Activated CD4-positive, alpha-beta T cell treated with anti-CD3 and anti-CD28 coated beads for 24 hours (primary cell): ENCODE results near the gene VSTM2B.
"Not testable (repeated sequence)": the region's sequence is repeated elsewhere in the genome, so short reads cannot be mapped to it uniquely, and the experiment has no call there.

Experiments used
- DNase-seq, 2 donors: peaks; one replicate each; pipeline ENCODE4 v3.0.0-alpha.2; 2020; ENCODE audit warnings: low read depth in 2 of 2

The VSTM2B gene

DNA sequence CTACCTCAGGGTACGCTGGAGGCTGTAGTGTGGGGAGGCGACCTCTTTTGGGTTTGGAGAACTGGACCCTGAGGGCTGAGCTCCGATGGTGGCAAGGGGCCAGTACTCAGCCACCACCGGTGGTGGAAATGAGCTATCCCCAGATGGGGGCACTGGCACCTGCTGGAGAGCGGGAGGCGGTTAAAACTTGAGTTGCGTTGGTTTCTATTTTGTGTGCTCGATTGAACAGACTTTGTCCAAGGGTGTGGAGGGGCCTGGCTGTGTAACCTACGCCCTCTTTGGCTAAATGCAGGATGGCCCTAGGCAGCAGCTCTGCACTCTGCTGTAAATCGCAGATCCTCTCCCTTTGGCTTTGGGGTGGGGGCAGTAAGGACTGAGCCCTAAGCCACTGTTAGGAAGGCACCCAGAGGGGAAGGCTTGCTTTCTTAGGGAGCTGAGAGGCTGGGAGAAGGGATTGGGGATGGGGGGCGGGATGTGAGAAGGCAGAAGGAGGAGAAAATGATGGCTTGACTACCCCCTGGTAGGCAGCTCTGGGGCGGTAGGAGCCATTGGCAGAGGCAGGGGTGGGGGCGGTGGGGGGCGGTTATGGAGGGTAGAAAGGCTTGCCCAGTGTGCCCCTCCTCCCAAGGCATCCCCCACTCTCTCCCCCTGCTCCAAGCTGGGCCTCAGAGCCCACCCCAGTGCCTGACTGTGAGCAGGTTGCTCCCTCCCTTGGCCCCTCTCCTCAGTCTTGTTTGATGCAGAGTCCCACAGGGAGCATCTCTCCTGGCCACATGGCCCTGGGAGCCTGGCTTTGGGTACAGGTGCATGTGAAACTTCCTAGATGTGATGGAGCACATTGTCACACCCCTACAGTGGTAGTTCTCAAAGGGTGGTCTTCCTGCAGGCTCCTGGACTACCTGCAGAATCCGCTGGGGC is 5.0 kb downstream of the VSTM2B start:
- no peak for DNase-seq

DNA sequence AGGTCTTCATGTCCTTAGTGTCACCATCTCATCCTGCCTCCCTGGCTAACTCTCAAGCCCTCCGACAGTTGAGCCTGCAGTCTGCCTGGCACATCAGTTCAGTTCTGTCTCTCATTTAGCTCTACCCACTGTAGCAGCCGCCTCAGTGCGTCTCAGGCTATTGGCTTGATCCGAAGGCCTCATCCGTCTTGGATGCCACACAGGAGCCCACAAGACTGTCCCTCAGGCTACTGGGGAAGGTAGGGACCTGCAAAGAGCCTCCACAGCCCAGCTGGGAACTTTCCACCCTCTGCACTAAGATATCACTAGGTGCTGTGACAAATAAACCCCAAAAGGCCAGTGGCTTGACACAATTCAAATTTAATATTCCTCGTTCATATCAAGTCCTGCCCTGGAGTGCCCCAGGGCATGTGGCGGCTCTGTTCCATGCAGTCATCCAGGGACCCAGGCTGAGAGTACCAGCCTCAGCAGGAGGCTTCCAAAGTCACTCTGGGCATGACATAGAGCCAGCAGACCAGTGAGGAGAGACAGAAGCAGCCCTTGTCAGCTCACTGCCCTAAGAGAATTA is 5.7 kb downstream of the VSTM2B start:
- no peak for DNase-seq

DNA sequence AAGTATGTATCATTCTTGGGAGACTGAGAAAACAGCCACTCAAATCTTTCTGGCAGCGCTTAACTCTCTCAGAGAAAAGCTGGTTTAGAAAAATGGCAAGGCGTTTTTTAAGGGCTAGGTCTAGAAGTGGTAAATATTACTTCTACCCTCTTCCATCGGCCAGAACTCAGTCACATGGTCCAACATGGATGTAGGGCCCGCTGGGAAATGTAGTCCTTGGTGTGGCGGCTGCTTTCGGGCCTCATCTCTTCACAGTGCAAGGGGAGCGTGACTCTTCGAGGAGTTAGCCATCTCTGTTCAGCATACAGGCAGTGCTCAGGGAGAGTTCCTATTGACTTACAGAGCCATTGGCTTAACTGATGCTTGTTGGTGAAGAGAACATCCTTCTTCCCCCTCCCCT is 6.3 kb downstream of the VSTM2B start:
- no peak for DNase-seq

DNA sequence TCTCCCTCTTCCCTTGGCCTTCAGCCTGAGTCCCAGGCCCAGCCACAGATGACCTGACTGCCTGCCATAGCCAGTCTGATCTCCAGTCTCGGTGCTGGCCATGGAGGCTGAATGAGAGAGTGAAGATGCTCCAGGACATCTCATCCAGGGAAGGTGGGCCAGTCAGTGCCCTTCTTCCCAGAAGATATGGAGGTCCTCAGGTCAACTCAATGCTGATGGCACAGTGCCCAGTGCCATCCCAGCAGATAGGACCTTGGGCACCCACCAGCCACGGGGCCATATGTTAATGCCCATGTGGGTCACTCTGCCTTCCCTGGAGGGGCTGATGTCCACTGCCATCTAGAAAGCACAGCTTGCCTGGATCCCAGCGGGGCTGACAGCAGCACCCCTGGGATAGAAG is 7.2 kb downstream of the VSTM2B start:
- no peak for DNase-seq

DNA sequence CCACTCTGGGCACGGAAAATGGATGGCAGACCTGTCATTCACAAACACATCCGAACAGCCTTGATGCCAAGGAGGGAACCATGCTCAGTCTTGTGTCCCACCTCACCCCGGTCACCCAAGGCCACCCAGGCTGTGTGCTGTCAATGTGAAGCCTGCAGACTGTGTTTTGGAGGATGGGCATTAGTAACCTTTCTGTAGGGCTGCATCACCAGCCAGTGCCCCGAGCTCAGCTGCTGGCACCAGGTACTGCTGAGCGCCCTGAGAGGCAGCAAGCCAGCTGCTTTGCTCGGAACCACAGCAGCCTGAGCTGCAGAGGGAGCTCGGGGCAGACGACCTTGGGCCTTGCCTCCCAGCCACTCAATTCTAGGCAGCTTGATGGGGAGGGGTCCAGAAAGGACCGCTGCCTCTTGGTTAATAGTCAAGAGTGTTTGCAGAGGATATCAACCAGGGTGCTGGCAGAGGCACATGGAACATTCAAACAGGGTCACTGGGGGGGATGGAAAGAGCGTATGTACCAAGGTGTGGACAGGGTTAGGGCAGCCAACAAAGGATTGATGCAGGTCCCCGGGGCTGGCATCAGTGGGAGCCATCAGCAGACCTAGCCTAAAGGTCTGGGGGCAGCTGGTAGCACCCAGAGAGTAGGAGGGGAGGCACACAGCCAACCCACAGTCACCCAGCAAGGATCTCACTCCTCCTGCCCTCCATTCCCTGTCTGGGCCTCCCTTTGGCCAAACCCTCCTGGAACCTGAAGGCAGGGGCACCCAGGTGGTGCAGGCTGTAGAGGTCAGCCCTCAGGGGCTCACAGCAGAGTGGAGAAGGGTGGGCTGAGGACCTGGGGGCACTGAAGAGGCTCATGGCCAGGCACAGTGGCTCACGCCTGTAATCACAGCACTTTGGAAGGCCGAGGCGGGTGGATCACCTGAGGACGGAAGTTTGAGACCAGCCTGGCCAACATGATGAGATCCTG is 8.1 kb downstream of the VSTM2B start:
- no peak for DNase-seq

DNA sequence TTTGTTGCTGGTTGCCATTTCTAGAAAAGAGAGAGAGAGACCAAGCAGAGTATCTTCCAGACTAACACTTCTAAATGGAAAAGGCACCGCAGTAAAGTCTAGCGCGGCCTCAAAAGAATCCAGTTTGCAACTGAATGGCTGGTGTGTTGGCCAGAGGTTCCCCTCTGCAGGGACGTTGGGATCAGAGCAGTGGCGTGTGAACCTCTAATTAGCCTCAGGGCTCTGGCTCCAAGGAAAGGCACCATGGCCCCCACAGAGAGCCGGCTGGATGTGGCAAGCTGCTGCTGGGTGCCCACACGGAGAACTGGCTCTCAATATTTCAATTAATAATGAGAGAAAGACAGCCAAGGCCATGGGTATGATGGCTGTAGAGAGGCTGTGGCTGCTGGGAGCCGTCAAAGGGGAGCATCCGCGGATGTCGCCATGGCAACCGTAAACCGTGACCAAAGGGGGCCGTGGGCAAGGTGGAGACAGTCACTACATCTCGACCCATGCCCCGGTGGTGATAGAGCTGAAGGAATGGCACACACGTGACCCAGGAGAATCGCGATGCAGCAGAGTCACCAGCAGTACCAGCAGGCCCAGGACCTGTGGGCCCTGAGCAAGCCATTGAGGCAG is 9.5 kb downstream of the VSTM2B start:
- no peak for DNase-seq

DNA sequence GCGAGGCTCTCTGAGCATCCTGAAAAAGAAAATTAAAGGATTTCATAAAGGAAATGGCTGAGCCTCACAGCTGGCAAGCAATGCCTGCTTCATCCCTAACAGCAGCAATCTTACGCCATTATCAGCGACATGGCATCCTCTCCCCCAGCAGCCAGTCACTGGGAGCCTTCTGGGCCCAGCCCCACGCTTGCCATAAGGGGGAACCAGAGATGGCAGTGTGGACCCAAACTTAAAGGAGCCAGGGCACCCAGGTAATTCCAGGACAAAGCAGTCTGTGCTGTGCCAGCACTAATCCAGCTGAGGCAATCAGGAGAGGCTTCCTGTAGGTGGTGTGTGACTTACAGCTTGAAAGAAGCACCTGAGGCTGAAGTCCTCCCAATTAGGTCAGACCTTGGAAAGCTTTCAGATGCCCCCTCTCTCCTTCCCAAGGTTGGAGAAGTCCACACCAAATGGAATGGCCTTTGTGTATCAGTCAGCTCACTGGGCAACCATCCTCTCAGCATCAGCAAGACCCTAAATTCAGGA is 10.3 kb downstream of the VSTM2B start:
- DNase-seq = no peak

DNA sequence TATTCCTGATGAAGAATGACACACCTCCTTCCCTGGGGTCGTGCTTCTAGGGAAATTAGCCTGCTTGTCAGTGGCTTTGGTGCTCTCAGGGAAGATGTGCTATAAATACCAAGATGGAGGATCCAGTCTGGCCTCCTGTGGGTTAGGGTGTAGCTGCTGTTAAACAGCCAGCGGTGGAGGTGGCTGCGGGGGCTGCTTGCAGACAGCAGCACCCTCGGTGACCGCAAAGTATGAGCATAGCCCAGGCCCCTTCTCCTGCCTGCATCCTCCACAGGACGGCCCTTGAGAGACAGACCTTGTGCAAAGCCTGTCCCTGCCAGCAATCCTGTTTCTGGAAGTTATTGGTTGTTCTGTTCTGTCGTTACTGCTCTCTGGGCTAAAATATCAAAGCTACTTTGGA is 11.4 kb downstream of the VSTM2B start:
- DNase-seq = no peak

DNA sequence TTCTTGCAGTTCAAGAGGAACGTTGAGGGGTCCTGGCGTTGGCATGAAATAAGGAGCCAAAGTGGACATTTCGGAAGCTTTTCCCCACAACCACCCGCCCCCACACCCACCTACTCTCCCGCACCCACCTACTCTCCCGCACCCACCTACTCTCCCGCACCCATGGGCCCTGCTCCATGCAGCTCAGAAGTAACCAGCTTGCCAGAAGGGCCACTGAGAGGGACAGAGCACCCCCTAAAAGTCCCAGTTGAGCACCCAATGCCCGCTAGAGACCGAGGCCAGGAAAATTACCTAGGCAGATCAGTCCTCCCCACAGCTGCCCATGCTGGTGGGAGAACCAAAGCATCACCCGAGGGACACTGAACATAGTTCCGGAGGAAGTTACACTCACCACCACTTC is 11.8 kb downstream of the VSTM2B start:
- no peak for DNase-seq

DNA sequence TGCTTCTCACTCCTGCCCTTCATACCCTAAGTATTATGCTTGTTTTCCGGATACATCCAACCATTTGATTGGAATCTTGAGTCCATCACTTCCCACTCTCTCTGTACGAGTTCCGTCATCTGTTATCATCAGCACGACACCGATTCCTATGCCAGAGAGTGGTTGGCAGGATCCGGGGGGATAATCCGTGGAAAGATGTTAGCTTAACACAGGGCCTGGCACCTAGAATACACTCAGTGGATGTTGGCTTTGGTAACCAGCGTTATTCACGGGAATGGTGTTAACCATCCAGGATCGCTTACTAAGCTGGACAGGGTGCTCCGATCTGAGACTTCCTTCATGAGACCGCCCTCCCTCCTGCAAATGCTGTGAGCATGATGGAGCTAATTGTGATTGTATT is 12.4 kb downstream of the VSTM2B start:
- no peak for DNase-seq

DNA sequence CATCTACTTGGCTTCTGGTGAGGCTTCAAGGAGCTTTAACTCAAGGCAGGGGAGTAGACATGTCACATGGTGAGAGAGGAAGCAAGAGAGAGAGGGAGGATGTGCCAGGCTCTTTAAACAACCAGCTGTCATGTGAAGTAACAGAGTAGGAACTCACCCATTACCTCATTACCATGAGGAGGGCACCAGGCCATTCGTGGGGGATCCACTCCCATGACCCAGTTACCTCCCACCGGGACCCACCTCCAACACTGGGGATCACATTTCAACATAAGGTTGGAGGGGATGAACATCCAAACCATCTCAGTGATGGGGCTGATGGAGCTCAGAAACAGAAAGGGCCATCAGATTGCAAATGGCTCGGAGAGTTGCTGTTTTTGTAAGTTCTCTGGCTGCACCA is 12.9 kb downstream of the VSTM2B start:
- DNase-seq = no peak

DNA sequence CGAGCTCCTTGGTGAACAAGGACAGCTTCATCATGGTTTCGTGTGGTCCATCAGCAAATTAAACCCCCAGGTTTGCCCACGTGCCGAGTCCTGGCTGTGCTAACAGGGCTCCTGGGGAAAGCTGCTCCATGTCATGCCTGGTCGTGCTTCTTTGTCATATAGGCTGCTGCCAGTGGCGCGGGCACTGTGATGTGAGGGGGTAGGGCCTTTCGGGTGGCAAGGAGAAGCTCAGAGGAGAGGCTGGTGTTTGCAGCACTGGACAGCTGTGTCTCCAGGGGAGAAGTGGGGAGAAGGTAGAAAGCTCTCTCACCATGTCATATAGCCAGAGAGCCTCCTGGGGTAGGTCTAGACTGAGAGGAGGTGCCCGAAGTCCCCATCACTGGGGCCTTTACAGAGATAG is 13.3 kb downstream of the VSTM2B start:
- no peak for DNase-seq

DNA sequence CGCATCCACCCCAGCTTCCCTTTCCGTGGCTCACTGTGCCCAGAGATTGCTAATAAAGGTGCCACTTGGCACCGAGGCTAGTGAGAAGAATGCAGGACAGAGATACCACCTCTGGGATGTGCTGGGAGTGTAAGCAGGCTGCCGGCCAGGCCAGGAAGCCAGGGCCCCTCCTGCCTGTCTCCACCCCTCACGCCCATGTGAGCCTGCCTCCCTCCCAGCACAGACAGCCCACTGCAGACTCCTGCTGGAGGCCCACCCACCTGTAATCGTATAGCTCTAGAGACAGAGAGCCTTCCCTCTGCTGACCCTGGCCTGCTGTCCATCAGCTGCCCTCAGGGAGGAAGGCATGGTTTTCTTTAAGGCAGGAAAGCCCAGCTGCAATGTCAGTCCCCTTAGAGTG is 13.9 kb downstream of the VSTM2B start:
- no peak for DNase-seq

DNA sequence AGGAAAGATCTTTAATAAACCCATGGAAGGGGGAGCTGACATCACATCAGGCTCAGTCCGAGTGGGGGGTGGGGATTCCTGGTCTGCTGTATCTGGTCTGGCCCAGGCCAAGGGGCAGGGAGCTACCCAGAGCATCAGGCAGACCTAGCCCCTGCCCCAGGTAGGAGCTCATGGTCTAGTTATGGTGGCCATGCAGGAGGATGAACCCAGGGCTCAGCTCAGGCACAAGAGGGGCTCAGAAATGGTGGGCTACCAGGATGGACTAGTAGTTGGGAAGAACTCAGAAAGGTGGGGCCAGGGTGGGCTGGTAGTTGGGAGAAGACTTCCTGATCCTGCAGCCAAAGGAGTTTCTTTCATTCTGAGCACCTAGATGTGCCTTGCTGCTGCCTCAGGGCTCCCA is 14.3 kb downstream of the VSTM2B start:
- DNase-seq = no peak

DNA sequence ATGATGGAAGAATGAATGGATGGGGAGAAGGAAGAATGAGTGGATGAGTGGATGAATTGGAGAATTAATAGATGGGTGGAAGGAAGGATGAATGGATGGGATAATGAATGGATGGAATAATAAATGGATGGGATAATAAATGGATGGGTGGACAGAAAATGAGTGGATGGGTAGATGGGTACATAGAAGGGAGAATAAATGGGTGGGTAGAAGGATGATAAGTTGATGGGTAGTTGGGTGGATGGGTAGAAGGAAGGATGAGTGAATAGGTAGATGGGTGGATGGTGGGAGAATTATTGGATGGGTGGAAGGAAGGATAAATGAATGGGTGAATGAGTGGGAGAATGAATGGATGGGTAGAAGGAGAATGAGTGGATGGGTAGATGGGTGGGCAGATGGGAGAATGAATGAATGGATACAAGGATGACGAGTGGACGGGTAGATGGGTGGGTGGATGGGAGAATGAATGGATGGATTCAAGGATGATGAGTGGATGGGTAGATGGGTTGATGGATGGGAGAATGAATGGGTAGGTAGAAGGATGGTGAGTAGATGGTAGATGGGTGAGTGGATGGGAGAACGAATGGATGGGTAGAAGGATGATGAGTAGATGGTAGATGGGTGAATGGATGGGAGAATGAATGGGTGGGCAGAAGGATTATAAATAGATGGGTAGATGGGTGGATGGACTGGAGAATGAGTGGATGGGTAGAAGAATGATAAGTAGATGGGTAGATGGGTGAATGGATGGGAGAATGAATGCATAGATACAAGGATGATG is 15.9 kb downstream of the VSTM2B start:
- no peak for DNase-seq

DNA sequence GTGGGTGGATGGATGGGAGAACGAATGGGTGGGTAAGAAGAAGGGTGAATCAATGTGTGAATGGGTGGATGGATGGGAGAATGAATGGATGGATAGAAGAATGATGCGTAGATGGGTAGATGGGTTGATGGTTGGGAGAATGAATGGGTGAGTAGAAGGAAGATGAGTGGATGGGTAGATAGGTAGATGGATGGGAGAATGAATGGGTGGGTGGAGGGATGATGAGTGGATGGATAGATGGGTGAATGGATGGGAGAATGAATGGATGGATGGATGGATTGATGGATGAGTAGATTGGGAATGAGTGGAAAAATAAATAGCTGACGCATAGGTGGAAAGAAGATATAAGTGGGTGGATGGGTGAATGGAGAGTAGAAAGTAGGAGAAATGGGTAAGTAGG is 16.5 kb downstream of the VSTM2B start:
- DNase-seq = no peak

DNA sequence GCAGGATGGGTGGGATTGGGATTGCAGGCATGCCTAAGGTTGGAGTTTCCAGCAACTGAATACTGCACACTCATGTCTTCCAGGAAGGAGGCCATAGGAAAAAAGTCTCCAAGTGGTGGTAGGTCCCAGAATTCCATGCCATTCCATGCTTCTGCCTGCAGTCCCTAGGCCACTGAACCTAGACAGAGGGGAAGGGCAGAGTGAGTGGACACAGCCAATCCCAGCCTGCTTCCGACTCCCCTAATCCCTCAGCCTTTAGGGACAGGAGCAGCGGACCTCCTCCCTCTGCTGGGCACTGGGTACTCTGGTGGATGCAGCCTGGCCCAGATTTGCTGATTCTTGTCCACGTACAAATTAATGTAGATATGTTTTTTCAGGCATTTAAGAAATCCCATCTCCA is 17.0 kb downstream of the VSTM2B start:
- no peak for DNase-seq

DNA sequence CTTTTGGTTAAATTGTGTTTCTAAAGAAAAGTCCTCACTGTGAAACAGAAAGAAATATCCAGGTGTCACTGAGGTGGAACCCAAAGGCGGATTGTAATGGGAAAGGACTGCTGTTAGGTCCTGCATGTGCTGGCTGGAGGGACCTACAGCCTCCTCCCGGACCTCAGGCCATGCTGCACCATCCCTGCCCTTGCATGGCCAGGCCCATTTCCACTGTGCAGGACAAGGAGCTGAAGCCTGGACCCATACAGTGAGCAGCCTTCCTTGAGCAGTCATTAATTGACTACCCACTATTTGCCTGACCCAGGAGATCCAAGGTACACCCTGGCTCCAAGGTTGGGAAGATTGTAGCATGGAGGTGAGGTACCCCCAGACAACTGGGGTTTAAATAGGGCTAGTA is 17.6 kb downstream of the VSTM2B start:
- DNase-seq = no peak

DNA sequence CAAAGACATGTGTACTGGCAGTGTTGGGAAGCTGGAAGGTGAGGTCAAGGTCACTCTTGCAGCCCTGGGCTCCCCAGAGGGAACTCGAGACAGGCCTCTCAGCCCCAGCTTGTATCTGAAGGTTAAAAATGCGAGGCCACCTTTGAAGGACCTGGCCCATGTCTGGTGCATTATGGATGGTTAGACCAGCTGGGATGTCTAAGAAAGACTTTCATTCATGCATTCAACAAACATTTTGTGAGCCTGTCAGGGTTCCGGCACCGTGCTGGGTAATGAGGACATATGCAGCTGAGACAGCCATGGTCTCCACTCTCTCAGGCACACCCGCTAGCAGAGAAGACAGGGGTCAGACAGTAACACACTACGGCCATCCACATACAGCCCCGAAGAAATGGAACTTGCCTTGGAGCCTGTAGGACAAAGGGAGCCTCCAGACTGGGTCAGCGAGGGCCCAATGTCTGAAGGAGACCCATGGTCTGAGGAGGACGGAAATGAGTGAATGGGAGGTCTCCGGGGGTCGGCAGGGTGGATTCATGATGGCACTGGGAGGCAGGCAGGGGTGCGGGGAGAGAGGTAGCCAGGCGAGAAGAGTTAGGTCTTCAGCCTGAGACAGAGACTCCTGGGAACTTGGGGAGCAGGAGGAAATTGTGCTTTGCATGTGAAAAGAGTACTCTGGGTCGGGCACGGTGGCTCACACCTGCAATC is 19.0 kb downstream of the VSTM2B start:
- no peak for DNase-seq

DNA sequence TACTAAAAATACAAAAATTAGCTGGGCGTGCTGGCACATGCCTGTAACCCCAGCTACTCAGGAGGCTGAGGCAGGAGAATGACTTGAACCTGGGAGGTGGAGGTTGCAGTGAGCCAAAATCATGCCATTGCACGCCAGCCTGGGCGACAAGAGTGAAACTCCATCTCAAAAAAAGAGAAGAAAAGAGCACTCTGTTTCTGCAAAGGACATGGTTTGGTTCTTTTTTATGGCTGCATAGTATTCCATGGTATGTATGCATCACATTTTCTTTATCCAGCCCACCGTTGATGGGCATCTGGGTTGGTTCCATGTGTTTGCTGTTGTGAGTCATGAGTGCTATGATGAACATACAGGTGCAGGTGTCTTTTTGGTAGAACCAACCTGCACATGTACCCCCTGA is 19.7 kb downstream of the VSTM2B start:
- not testable (repeated sequence) for DNase-seq
